GM21526 (cell line): ENCODE data around the gene LRP5.

Source experiments
- ATAC-seq: cut with Tn5 transposase; IDR thresholded peaks from one replicate; pipeline ENCODE4 v1.9.1; 2021; ENCODE audit warnings: moderate library complexity; ENCODE audit not compliant: unreplicated experiment, low FRiP score

The LRP5 gene

GRCh38 chr11:68365943-68366435 lies 53.6 kb downstream of the LRP5 start:
- no peak for ATAC-seq

GRCh38 chr11:68367252-68367651 lies 54.9 kb downstream of the LRP5 start:
- ATAC-seq: no peak

- ATAC-seq: no peak
These were observed 57.4 kb downstream of the LRP5 start for GRCh38 chr11:68369756-68370155.

GRCh38 chr11:68370211-68371111 lies 58.1 kb downstream of the LRP5 start:
- ATAC-seq: peak; percentile 61

GRCh38 chr11:68371171-68372041 lies 59.0 kb downstream of the LRP5 start:
- ATAC-seq: no peak

GRCh38 chr11:68372114-68372513 lies 59.7 kb downstream of the LRP5 start:
- ATAC-seq: no peak

DNA sequence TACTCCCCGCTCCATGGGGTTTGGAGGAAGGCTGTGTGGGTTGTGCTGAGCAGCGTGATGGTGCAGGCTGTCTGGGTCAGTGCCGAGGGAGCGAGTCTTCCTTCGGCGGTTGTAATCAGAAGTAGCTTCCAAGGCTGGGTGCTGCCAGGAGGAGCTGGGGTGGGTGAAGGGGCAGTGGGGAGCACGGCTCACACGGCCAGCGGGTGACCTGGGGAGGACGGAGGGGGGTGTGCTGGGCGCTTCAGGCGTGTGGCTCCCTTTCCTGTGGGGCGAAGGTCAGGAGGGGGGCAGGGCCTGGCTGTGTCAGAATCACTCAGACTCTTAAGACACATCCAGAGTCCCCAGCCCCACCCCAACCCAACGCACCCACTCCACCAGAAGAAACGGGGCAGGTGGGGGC lies 60.2 kb downstream of the LRP5 start:
- no peak for ATAC-seq

GRCh38 chr11:68373189-68373814 lies 60.9 kb downstream of the LRP5 start:
- ATAC-seq: no peak

- ATAC-seq: no peak
These were observed 61.6 kb downstream of the LRP5 start for GRCh38 chr11:68373815-68374501.

GRCh38 chr11:68374531-68374930 lies 62.1 kb downstream of the LRP5 start:
- ATAC-seq: no peak

- no peak for ATAC-seq
These were observed 62.9 kb downstream of the LRP5 start for GRCh38 chr11:68375337-68375736.

GRCh38 chr11:68375766-68376165 lies 63.4 kb downstream of the LRP5 start:
- ATAC-seq: no peak

- no peak for ATAC-seq
These were observed 65.0 kb downstream of the LRP5 start for GRCh38 chr11:68377389-68377795.

DNA sequence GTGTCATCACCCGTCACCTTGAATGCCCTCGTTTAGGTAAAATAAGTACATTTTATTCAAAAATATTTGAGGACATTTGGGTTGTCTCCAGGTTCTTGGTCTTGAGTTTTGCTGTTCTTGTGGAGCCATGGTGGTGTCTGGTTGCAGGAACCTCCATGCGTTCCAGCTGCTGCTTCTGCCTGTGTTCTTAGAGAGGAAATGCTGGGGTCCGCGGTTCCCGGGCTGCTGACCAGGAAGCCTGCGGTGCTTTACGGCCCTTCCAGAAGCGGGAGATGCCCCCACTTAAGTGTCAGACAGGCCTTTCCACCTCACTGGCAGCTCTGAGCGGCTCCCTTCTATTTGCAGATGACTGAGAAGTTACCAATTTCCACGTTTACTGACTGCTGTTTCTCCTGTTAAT lies 66.8 kb downstream of the LRP5 start:
- ATAC-seq: no peak

DNA sequence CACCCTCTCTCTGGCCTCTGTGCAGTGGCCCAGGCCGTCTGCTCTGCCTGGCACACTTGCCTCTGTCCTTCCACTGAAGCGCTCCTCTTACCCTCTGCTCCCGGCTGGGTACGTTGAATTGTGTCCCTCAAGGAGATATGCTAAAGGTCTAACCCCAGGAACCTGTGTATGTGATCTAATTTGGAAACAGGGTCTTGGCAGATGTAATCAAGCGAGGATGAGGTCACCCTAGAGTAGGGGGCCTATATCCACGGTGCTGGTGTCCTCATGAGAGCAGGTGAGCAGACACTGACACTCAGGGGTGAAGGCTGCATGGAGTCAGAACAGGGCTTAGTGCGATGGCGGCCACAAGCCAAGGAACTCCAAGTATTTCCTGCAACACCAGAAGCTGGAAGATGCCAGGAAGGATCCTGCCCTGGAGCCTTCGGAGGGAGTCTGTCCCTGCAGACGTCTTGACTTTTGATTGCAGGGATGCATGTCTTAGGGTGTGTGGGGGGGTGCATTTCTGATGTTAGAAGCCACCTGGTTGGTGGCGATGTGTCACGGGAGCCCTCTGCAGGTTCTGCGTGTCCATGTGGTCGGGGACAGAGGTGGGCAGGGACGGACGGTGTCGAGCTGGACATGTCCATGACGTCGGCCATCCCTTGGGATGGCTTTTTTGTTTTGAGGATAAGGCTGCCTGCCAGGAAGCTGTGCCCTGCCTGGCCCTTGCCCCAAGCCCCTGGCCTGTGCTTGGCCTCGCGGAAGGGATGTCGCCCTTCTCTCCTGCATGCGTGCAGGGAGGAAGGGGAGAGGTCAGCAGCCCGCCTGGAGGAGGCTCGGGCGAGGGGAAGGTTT lies 68.6 kb downstream of the LRP5 start:
- ATAC-seq: no peak

DNA sequence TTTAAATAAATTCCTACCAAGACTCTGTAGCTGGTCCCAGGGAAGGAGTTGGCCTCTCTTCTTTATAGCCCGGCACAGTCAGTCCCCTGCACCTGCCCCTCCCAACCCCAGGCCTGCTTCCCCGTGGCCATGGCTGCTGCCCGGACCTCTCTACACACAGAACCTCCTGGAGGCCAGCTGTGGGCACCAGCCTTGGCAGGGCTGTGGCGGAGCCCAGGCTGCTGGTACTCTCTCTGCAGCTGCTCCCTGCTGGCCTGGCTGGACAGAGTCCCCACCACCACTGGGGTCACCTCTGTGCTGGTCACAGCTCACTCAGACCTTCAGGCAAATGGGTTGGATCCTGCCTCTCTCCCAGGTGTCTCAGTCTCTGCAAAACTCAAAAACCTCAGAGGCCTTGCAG lies 69.3 kb downstream of the LRP5 start:
- ATAC-seq: no peak

GRCh38 chr11:68382358-68382998 lies 70.1 kb downstream of the LRP5 start:
- ATAC-seq: no peak

- ATAC-seq: no peak
These were observed 71.6 kb downstream of the LRP5 start for GRCh38 chr11:68383976-68384501.
